GDM1 (cell line): Measurements from ENCODE around the gene FRMD8.

ENCODE experiments used
- DNase-seq: peaks from one replicate; lab custom pipeline; 2025; lab: John Stamatoyannopoulos, UW

FRMD8 gene

DNA sequence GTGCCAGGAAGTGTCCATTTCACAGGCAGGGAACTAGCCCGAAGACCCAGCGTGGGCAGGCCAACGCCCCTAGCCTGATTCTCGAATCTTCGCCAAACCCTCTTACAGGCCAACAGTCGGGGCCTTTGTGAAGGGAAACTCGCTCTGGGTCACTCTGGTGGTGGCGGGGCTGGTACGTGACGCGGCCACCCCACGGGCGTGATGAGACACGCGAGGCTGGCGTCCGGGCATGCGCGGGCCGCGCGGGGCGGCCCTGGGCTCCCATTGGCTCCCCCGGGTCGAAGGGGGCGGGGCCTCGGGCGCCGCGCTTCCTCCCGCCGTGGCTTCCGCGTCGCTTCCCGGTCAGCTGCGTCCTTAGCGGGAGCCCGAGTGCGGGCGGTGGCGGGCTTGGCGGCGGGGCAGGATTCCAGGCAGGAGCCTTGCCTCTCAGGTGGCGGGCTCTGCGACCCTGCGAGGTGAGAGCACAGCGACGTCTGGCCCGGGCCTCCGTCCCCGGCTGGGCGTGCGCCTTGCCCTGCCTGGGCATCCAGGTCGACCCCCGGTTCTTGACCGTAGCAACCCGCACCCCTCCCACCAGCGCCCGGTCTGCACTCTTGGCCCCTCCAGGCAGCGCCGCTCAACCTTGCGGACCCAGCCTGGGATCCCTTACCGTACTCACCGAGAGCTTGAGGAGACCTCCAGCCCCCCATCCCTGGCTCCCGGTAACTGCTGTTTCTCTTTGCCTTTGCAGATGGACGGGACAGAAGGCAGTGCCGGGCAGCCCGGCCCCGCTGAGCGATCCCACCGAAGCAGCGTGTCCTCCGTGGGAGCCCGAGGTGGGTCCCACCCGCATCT, at the start of gene FRMD8:
FRMD8 (plus strand) TSS at position 331 of the 834 bp plus-strand sequence; CDS start at position 731, 400 bp downstream.
- DNase-seq: peak; percentile 84

- DNase-seq: no peak
These were observed 47.8 kb upstream of the FRMD8 start for GRCh38 chr11:65338676-65339075.

GRCh38 chr11:65340226-65340625, 46.2 kb upstream of the FRMD8 start:
- DNase-seq: no peak

DNA sequence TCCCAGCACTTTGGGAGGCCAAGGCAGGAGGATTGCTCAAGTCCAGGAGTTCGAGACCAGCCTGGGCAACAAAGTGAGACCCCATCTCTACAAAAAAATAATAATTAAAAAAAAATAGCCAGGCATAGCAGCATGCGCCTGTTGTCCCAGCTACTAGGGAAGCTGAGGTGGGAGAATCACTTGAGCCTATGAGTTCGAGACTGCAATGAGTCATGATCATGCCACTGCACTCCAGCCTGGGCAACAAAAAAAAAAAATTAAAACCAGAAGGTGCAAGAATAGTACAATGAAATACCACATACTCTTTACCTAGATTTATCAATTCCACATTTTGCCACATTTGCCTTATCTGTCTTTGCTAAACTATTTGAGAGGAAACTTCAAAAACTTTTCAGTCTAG, 44.6 kb upstream of the FRMD8 start:
- no peak for DNase-seq

DNA sequence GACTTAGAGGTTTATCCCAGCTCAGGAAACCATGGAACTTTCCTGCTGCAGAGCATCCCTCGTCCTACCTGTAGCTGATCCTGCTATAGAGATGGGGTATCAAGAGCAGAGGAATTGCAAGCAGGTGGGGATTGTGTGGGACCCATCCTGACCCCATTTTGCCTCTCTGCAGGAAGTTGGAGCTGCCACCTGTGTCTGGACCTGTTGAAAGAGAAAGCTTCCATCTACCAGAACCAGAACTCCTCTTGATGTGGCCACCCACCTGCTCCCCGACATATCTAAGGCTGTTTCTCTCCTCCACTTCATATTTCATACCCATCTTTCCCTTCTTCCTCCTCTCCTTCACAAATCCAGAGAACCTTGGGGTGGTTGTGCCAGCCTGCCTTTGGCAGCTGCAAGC, 34.9 kb upstream of the FRMD8 start:
- DNase-seq: no peak

GRCh38 chr11:65352783-65353182, 33.7 kb upstream of the FRMD8 start:
- no peak for DNase-seq

DNA sequence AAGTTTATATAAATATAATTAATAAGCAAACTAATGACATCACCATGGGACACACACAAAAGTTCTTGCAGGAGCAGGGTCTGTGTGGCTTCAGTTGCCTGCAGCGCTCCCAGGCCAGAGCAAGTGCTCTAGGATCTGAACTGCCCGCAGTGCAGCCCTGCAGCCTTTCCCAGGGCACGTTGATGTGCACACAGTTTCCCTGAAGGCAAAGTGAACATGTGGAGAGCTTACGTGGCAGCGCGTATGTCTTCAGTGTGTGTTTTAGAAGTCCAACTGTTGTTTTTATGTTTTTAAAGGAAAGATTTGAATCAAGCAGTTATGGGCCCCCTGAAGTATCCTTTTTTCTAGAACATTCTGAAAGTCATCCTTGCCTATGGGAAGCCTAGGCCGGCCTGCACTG, 33.1 kb upstream of the FRMD8 start:
- no peak for DNase-seq

DNA sequence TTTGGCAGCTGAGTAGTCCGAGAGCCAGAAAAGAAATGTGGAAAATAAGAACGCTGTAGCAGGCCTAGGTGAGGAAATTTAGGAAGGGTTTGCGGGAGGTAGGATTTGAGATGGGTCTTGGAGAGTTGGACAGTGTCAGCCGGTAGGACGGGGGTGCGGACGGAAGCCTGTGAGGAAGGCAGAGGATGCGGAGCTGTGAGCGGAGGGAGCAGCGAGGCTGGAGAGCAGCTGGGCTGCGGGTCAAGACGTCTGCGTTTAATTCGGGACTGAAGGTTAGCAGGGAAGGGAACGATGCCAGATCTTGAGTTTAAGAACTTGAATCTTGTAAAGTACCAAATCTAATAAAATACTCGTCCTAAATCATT, 32.6 kb upstream of the FRMD8 start:
- DNase-seq: no peak

DNA sequence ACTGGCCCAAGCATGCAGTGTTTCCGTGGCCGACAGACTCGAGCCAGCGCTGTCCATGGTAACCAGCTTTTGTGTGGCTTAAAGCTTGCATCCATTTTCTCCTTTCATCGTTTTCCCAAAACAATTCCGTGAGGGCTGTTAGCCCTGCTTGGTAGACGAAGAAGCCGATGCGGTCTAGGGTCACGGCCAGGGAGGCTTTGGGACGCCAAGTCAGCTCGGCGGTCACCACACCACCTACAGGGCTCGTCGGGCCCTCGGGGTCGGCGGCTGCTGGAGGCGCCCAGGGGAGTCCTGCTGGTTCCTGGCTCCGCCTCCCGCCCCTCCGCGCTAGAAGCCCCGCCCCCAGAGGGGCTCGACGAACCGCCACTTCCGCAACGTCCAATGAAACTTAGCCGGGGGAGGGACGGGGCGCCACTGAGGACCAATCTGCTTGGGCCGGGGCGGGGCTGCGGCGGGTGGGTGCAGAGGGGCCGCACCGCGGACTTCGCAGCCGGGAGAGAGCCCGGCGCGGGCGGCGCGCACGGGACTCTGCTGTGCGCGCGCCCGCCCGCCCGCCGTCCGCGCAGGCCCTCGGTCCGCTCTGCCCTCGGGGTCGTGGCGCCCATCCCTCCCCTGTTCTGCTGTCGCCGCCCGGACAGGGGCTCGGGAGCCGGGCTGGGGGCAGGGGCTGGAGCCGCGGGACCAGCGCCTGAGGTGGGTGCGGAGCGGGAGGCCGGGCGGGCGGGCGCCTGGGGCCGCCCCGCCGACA, 32.0 kb upstream of the FRMD8 start, which contains the start of gene TIGD3:
TIGD3 (plus strand) TSS at position 487 of the 748 bp plus-strand sequence. CDS start 1,058 bp downstream, outside the sequence.
- peak; percentile 91 for DNase-seq

- peak; percentile 4 for DNase-seq
These were observed 31.2 kb upstream of the FRMD8 start for GRCh38 chr11:65355013-65355775.

- DNase-seq: no peak
These were observed 30.6 kb upstream of the FRMD8 start for GRCh38 chr11:65355776-65356393.

- DNase-seq: no peak
These were observed 30.0 kb upstream of the FRMD8 start for GRCh38 chr11:65356394-65356972.

DNA sequence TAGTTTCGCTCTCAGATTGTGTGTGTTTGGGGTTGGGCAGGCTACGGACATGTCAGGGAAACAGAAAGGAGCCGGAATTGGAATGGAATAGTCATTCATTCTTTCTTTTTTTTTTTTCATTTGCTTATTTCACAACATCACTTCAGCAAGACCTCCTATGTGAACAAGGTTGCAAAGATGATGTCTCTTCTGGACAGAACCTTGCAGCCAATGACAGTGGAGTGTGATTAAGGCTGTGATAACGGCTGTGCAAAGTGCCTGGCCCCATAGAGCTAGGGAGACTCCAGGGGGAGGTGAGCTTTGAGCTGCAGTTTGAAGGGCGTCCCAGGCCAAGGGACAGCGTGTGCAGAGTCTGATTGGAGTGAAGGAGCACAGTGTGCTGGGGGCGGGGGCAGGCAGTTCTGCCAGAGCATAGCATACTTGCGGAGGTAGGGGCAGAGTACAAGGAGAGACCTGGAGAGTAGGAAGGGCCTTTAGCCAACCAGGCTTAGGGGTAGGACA, 28.5 kb upstream of the FRMD8 start:
- no peak for DNase-seq

- DNase-seq: peak; percentile 42
These were observed 24.0 kb upstream of the FRMD8 start for GRCh38 chr11:65362320-65362931.

GRCh38 chr11:65362966-65363365, 23.5 kb upstream of the FRMD8 start:
- DNase-seq: no peak

- no peak for DNase-seq
These were observed 22.7 kb upstream of the FRMD8 start for GRCh38 chr11:65363770-65364169.

- peak; percentile 38 for DNase-seq
These were observed 20.1 kb upstream of the FRMD8 start for GRCh38 chr11:65366340-65366773.

DNA sequence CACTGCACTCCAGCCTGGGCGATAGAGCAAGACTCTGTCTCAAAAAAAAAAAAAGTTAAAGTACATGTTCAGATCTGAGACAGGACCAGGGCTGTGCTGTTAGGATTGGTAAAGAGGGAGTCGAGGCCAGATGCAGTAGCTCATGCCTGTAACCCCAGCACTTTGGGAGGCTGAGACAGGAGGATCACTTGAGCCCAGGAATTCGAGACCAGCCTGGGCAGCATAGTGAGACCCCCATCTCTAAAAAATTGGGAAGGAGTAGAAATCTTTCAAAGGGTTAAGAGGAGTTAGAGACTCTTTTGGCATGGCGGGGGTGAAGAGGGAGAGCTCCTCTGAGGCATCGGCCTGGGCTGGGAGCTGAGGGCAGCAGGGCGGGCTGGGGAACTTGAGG, 15.8 kb upstream of the FRMD8 start:
- no peak for DNase-seq

- no peak for DNase-seq
These were observed 12.4 kb upstream of the FRMD8 start for GRCh38 chr11:65373839-65374580.

GRCh38 chr11:65375012-65375411, 11.4 kb upstream of the FRMD8 start:
- DNase-seq: no peak
